Neural cell (in vitro differentiated cells): ENCODE measurements around the gene BCL2L14. TPM values are rescaled to one million over a fixed set of nuclear protein-coding genes. Genes with fewer than 3 reads are reported as not detected.

Experiments used
- H2AFZ ChIP-seq: fragments of 200-600, 300-800 bp; sonication (generic), shearing (Covaris generic); 2 replicates; pipeline ENCODE4 v1.6.0; 2014; ENCODE audit warnings: low read depth, mild to moderate bottlenecking, antibody characterized with exemption, low read length, moderate library complexity
- H3F3A ChIP-seq: fragments of 200-600 bp; shearing (Covaris generic); 2 replicates; pipeline ENCODE4 v1.6.1; 2016; ENCODE audit warnings: mild to moderate bottlenecking, moderate library complexity, mixed read lengths, antibody characterized with exemption, low read length; ENCODE audit not compliant: insufficient read depth, poor library complexity, severe bottlenecking
- H3K27ac ChIP-seq: fragments of 200-600, 300-800 bp; sonication (generic), shearing (Covaris generic); 2 replicates; pipeline ENCODE4 v1.5.1; 2014; ENCODE audit warnings: mild to moderate bottlenecking, low read length, moderate library complexity
- H3K27me3 ChIP-seq: fragments of 300-800, 200-600 bp; sonication (generic), shearing (Covaris generic); 2 replicates; pipeline ENCODE4 v1.6.0; 2014; ENCODE audit warnings: mild to moderate bottlenecking, low read depth, low read length, moderate library complexity; ENCODE audit not compliant: insufficient read depth
- H3K36me3 ChIP-seq: fragments of 300-800, 200-600 bp; sonication (generic), shearing (Covaris generic); 2 replicates; pipeline ENCODE4 v1.5.1; 2014; ENCODE audit warnings: mild to moderate bottlenecking, antibody characterized with exemption, low read length, moderate library complexity; ENCODE audit not compliant: insufficient read depth
- H3K4me2 ChIP-seq: fragments of 300-800, 200-600 bp; sonication (generic), shearing (Covaris generic); 2 replicates; pipeline ENCODE4 v1.6.0; 2014; ENCODE audit warnings: mild to moderate bottlenecking, low read length
- H3K4me3 ChIP-seq: fragments of 300-800, 200-600 bp; sonication (generic), shearing (Covaris generic); 2 replicates; pipeline ENCODE4 v1.5.1; 2014; ENCODE audit warnings: mild to moderate bottlenecking, low read length, moderate library complexity
- H3K79me2 ChIP-seq: fragments of 200-600 bp; shearing (Covaris generic); replicated peaks from 2 replicates; pipeline ENCODE4 v1.6.0; 2014; ENCODE audit warnings: mild to moderate bottlenecking, low read length, moderate library complexity; ENCODE audit not compliant: insufficient read depth
- H3K9ac ChIP-seq: fragments of 300-800, 200-600 bp; sonication (generic), shearing (Covaris generic); 2 replicates; pipeline ENCODE4 v1.6.1; 2016; ENCODE audit warnings: mild to moderate bottlenecking, low read length, mixed read lengths
- H3K9me2 ChIP-seq: fragments of 200-600 bp; shearing (Covaris generic); 2 replicates; pipeline ENCODE4 v1.6.1; 2016; ENCODE audit warnings: mild to moderate bottlenecking, low read length, mixed read lengths; ENCODE audit not compliant: insufficient read depth
- H3K9me3 ChIP-seq: fragments of 200-600, 300-800 bp; sonication (generic), shearing (Covaris generic); 2 replicates; pipeline ENCODE4 v1.6.1; 2016; ENCODE audit warnings: mild to moderate bottlenecking, mixed run types, low read length, moderate library complexity, mixed read lengths
- H4K20me1 ChIP-seq: fragments of 200-600 bp; shearing (Covaris generic); 2 replicates; pipeline ENCODE4 v1.6.1; 2016; ENCODE audit warnings: mild to moderate bottlenecking, mixed run types; ENCODE audit not compliant: insufficient read depth
- EP300 ChIP-seq: fragments of 450-650 bp; conservative IDR thresholded peaks from 2 replicates; pipeline ENCODE4 v1.6.1; 2014; ENCODE audit warnings: antibody characterized with exemption, mild to moderate bottlenecking, moderate library complexity; ENCODE audit not compliant: poor library complexity, severe bottlenecking
- EZH2 ChIP-seq: fragments of 200-600, 300-800 bp; shearing (Covaris generic), sonication (generic); IDR thresholded peaks from 2 replicates; pipeline ENCODE4 v1.6.1; 2014; ENCODE audit warnings: antibody characterized with exemption, low read length, borderline replicate concordance, mild to moderate bottlenecking; ENCODE audit not compliant: insufficient read depth, poor library complexity, severe bottlenecking
- MXI1 ChIP-seq: fragments of 450-650 bp; conservative IDR thresholded peaks from 2 replicates; pipeline ENCODE4 v1.6.1; 2014; ENCODE audit warnings: antibody characterized with exemption, mild to moderate bottlenecking; ENCODE audit not compliant: poor library complexity, severe bottlenecking
- POLR2AphosphoS5 ChIP-seq: IDR thresholded peaks from 2 replicates; pipeline ENCODE4 v1.6.1; 2012
- RAD21 ChIP-seq: fragments of 450-650 bp; conservative IDR thresholded peaks from 2 replicates; pipeline ENCODE4 v1.6.1; 2014; ENCODE audit warnings: antibody characterized with exemption, mild to moderate bottlenecking, moderate library complexity
- SMC3 ChIP-seq: fragments of 450-650 bp; conservative IDR thresholded peaks from 2 replicates; pipeline ENCODE4 v1.6.1; 2014; ENCODE audit warnings: antibody characterized with exemption, mild to moderate bottlenecking, moderate library complexity; ENCODE audit not compliant: poor library complexity
- TAF1 ChIP-seq: IDR thresholded peaks from 2 replicates; pipeline ENCODE4 v1.6.1; 2012; ENCODE audit warnings: low read depth
- polyA plus RNA-seq: library from polyadenylated mRNA; depleted of rRNA; stranded (reverse); fragments of >200 nt; gene quantifications from 2 replicates; pipeline ENCODE4 v1.2.3, GENCODE V29; 2014
- TF ChIP-seq, protein P1 (sequence below): IDR thresholded peaks from 2 replicates; pipeline ENCODE4 v1.6.1; 2012; ENCODE audit warnings: borderline replicate concordance
- TF ChIP-seq, protein P2 (sequence below): fragments of 450-650 bp; IDR thresholded peaks from 2 replicates; pipeline ENCODE4 v1.5.1; 2014; ENCODE audit warnings: antibody characterized with exemption, mild to moderate bottlenecking, moderate library complexity; ENCODE audit not compliant: poor library complexity, severe bottlenecking

BCL2L14 gene
- polyA plus RNA-seq, 1 donor from 2014 or later = not detected

DNA sequence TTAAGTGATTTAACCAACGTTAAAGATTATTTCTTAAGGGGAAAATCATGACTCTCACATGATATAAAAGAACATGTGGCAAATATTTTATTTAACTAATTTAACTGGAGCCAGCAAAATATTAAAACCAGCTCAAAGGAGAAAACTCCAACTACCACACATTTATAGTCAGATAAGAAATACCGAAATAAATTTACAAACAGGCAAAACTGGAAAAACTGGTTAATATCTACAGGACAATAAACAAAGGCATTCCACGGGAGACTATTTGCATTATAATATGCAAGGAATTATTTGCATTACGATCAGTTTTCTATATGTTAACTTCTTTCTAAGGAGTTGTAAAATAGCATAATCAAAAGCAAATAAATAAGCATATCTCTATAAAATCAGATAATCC is 13.8 kb upstream of the BCL2L14 start:
- Histone ChIP-seq H3K9me2 (no peaks in the 10 kb centered on the region), H3K27me3 (no peaks in the 10 kb centered on the region), H3K4me2 (no peak overlapping the region), H4K20me1 (no peaks in the 10 kb centered on the region), H2AFZ (no peak overlapping the region), H3K79me2 (no peaks in the 10 kb centered on the region), H3F3A (no peaks in the 10 kb centered on the region), H3K4me3 (no peak overlapping the region), H3K27ac (no peak overlapping the region), H3K36me3 (no peaks in the 10 kb centered on the region), H3K9me3 (no peaks in the 10 kb centered on the region), H3K9ac (no peak overlapping the region)
- TF ChIP-seq POLR2AphosphoS5 = no peak
- no peak for TF ChIP-seq MXI1
- TF ChIP-seq EP300 = no peak
- no peak for TF ChIP-seq EZH2
- TF ChIP-seq, protein P1, sequence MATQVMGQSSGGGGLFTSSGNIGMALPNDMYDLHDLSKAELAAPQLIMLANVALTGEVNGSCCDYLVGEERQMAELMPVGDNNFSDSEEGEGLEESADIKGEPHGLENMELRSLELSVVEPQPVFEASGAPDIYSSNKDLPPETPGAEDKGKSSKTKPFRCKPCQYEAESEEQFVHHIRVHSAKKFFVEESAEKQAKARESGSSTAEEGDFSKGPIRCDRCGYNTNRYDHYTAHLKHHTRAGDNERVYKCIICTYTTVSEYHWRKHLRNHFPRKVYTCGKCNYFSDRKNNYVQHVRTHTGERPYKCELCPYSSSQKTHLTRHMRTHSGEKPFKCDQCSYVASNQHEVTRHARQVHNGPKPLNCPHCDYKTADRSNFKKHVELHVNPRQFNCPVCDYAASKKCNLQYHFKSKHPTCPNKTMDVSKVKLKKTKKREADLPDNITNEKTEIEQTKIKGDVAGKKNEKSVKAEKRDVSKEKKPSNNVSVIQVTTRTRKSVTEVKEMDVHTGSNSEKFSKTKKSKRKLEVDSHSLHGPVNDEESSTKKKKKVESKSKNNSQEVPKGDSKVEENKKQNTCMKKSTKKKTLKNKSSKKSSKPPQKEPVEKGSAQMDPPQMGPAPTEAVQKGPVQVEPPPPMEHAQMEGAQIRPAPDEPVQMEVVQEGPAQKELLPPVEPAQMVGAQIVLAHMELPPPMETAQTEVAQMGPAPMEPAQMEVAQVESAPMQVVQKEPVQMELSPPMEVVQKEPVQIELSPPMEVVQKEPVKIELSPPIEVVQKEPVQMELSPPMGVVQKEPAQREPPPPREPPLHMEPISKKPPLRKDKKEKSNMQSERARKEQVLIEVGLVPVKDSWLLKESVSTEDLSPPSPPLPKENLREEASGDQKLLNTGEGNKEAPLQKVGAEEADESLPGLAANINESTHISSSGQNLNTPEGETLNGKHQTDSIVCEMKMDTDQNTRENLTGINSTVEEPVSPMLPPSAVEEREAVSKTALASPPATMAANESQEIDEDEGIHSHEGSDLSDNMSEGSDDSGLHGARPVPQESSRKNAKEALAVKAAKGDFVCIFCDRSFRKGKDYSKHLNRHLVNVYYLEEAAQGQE = no peak

DNA sequence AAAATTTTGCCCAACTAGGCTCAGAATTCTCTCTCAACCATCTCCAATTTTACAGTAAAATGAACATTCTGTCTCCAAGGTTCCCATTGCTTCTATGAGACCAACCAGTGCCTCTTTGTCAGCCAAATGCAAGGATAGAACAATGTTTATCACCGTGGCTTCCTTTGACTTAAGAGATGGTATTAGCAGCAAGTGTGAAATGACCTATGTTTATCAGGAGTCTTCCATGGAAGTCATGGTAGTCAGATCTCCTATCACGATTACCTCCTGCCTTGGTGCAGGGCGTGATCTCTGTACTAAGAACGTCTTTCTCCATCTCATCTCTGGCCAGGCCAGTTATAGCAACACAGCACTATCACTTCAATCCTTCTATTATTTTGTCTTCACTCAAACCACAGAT is 6.1 kb upstream of the BCL2L14 start:
- Histone ChIP-seq H3K27ac (no peak overlapping the region), H3K4me3 (no peak overlapping the region), H2AFZ (no peak overlapping the region), H3K36me3 (no peaks in the 10 kb centered on the region), H3F3A (no peaks in the 10 kb centered on the region), H3K79me2 (no peaks in the 10 kb centered on the region), H3K4me2 (no peak overlapping the region), H3K9me2 (no peaks in the 10 kb centered on the region), H3K9ac (no peak overlapping the region), H3K9me3 (no peaks in the 10 kb centered on the region), H4K20me1 (no peaks in the 10 kb centered on the region), H3K27me3 (no peaks in the 10 kb centered on the region)
- no peak for TF ChIP-seq SMC3
- no peak for TF ChIP-seq TAF1
- TF ChIP-seq EP300 = no peak
- TF ChIP-seq, protein P2, sequence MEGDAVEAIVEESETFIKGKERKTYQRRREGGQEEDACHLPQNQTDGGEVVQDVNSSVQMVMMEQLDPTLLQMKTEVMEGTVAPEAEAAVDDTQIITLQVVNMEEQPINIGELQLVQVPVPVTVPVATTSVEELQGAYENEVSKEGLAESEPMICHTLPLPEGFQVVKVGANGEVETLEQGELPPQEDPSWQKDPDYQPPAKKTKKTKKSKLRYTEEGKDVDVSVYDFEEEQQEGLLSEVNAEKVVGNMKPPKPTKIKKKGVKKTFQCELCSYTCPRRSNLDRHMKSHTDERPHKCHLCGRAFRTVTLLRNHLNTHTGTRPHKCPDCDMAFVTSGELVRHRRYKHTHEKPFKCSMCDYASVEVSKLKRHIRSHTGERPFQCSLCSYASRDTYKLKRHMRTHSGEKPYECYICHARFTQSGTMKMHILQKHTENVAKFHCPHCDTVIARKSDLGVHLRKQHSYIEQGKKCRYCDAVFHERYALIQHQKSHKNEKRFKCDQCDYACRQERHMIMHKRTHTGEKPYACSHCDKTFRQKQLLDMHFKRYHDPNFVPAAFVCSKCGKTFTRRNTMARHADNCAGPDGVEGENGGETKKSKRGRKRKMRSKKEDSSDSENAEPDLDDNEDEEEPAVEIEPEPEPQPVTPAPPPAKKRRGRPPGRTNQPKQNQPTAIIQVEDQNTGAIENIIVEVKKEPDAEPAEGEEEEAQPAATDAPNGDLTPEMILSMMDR = no peak
- no peak for TF ChIP-seq POLR2AphosphoS5
- TF ChIP-seq, protein P1 = no peak
- TF ChIP-seq RAD21 = no peak
- TF ChIP-seq EZH2 = no peak
- no peak for TF ChIP-seq MXI1
